Measurements from ENCODE around the gene TFB2M. TPM values are rescaled to one million over a fixed set of nuclear protein-coding genes. Genes with fewer than 3 reads are reported as not detected.

TFB2M gene
- total and polyA plus RNA-seq, 10 of the 15 experiments (the other 5 are each of a cell fraction or from before 2014, with no cell fraction given): 25.2 to 66.0 (median 36.1) TPM

GRCh38 chr1:246497331-246497915 is 68.6 kb downstream of the TFB2M start (continued):
- no peak for TF ChIP-seq E2F4 (IDR thresholded peaks at IDR 0.05; ENCODE audit: low read depth, low read length)
- TF ChIP-seq ZNF687 (IDR thresholded peaks at IDR 0.05): no peak
- TF ChIP-seq FOXM1 (IDR thresholded peaks at IDR 0.05; ENCODE audit: low read depth, low read length): peak; percentile 38; the same call in 1 of the 2 replicates
- TF ChIP-seq RELA (IDR thresholded peaks at IDR 0.05; ENCODE audit: borderline replicate concordance, partially characterized antibody): no peak
- no peak for TF ChIP-seq CHD2 (IDR thresholded peaks at IDR 0.05; ENCODE audit: borderline replicate concordance, low read depth, low read length)
